Activated naive CD8-positive, alpha-beta T cell treated with anti-CD3 and anti-CD28 coated beads, Interleukin-2, amount 50 U/mL, for 24 hours (primary cell): ENCODE measurements around the gene EEF1AKMT3.
"Not testable (repeated sequence)": the region's sequence is repeated elsewhere in the genome, so short reads cannot be mapped to it uniquely, and the experiment has no call there.

Experiments used
- ATAC-seq: fragments of 150-1000 bp; cut with Tn5 transposase; one replicate; pipeline ENCODE4 v1.10.0; 2021
- DNase-seq: peaks from one replicate; pipeline ENCODE4 v3.0.0; 2021
- H3K27ac Mint-ChIP-seq: one replicate; pipeline ENCODE4 v1.8.0; 2021; ENCODE audit warnings: mild to moderate bottlenecking, mixed read lengths
- H3K27me3 Mint-ChIP-seq: one replicate; pipeline ENCODE4 v1.8.0; 2021; ENCODE audit warnings: mixed read lengths
- H3K36me3 Mint-ChIP-seq: one replicate; pipeline ENCODE4 v1.8.0; 2021; ENCODE audit warnings: low read depth, mixed read lengths
- H3K4me1 Mint-ChIP-seq: one replicate; pipeline ENCODE4 v1.8.0; 2021; ENCODE audit warnings: mixed read lengths
- H3K4me3 Mint-ChIP-seq: one replicate; pipeline ENCODE4 v1.8.0; 2021; ENCODE audit warnings: mild to moderate bottlenecking, moderate library complexity, mixed read lengths
- H3K9me3 Mint-ChIP-seq: one replicate; pipeline ENCODE4 v1.8.0; 2021; ENCODE audit warnings: mixed read lengths

EEF1AKMT3 gene

GRCh38 chr12:57816001-57816854 lies 43.8 kb downstream of the EEF1AKMT3 start:
- no peaks in the 10 kb centered on the region for H3K27me3 Mint-ChIP-seq
- H3K4me1 Mint-ChIP-seq = no peaks in the 10 kb centered on the region
- H3K9me3 Mint-ChIP-seq = no peaks in the 10 kb centered on the region
- ATAC-seq (no peak), DNase-seq (no peak)
- H3K4me3 Mint-ChIP-seq = no peak overlapping the region
- no peaks in the 10 kb centered on the region for H3K36me3 Mint-ChIP-seq
- H3K27ac Mint-ChIP-seq = no peak overlapping the region

GRCh38 chr12:57816855-57817151 lies 44.4 kb downstream of the EEF1AKMT3 start:
- no peak for DNase-seq
- no peak overlapping the region for H3K27ac Mint-ChIP-seq
- H3K27me3 Mint-ChIP-seq = no peaks in the 10 kb centered on the region
- no peak overlapping the region for H3K4me3 Mint-ChIP-seq
- no peaks in the 10 kb centered on the region for H3K36me3 Mint-ChIP-seq
- H3K9me3 Mint-ChIP-seq = no peaks in the 10 kb centered on the region
- ATAC-seq = no peak
- no peaks in the 10 kb centered on the region for H3K4me1 Mint-ChIP-seq

- H3K36me3 Mint-ChIP-seq = no peaks in the 10 kb centered on the region
- H3K4me1 Mint-ChIP-seq = no peaks in the 10 kb centered on the region
- H3K9me3 Mint-ChIP-seq = no peaks in the 10 kb centered on the region
- no peak for ATAC-seq
- H3K27ac Mint-ChIP-seq = no peak overlapping the region
- no peak for DNase-seq
- no peak overlapping the region for H3K4me3 Mint-ChIP-seq
- H3K27me3 Mint-ChIP-seq = no peaks in the 10 kb centered on the region
Observed at GRCh38 chr12:57817261-57817989, 45.0 kb downstream of the EEF1AKMT3 start.

- H3K27ac Mint-ChIP-seq, H3K4me1 Mint-ChIP-seq, H3K4me3 Mint-ChIP-seq, DNase-seq, H3K27me3 Mint-ChIP-seq, H3K36me3 Mint-ChIP-seq, H3K9me3 Mint-ChIP-seq, ATAC-seq: not testable (repeated sequence)
Observed at GRCh38 chr12:57817990-57818331, 45.5 kb downstream of the EEF1AKMT3 start.

- not testable (repeated sequence) for H3K27ac Mint-ChIP-seq, ATAC-seq, H3K4me3 Mint-ChIP-seq, DNase-seq, H3K4me1 Mint-ChIP-seq, H3K27me3 Mint-ChIP-seq, H3K9me3 Mint-ChIP-seq
- peaks cover 11% of the 10 kb centered on the region for H3K36me3 Mint-ChIP-seq
Observed at GRCh38 chr12:57820119-57820518, 47.7 kb downstream of the EEF1AKMT3 start.

GRCh38 chr12:57821015-57821414 lies 48.6 kb downstream of the EEF1AKMT3 start:
- H3K4me1 Mint-ChIP-seq, H3K27me3 Mint-ChIP-seq, H3K9me3 Mint-ChIP-seq, ATAC-seq, H3K4me3 Mint-ChIP-seq, DNase-seq: not testable (repeated sequence)
- Mint-ChIP-seq H3K36me3 (peaks cover 14% of the 10 kb centered on the region), H3K27ac (peak overlapping the region; percentile 42)

GRCh38 chr12:57821474-57822214 lies 49.2 kb downstream of the EEF1AKMT3 start:
- Mint-ChIP-seq H3K4me1 (no peaks in the 10 kb centered on the region), H3K27ac (no peak overlapping the region), H3K9me3 (no peaks in the 10 kb centered on the region), H3K36me3 (peaks cover 14% of the 10 kb centered on the region), H3K27me3 (no peaks in the 10 kb centered on the region), H3K4me3 (no peak overlapping the region)
- no peak for DNase-seq
- ATAC-seq = no peak

- H3K36me3 Mint-ChIP-seq = peaks cover 17% of the 10 kb centered on the region
- no peaks in the 10 kb centered on the region for H3K27me3 Mint-ChIP-seq
- ATAC-seq (no peak), DNase-seq (no peak)
- H3K27ac Mint-ChIP-seq = no peak overlapping the region
- no peaks in the 10 kb centered on the region for H3K4me1 Mint-ChIP-seq
- H3K9me3 Mint-ChIP-seq = no peaks in the 10 kb centered on the region
- no peak overlapping the region for H3K4me3 Mint-ChIP-seq
Observed at GRCh38 chr12:57822392-57823130, 50.1 kb downstream of the EEF1AKMT3 start.

- Mint-ChIP-seq H3K36me3 (peaks cover 17% of the 10 kb centered on the region), H3K27ac (peak overlapping the region; percentile 13), H3K27me3 (no peaks in the 10 kb centered on the region), H3K9me3 (no peaks in the 10 kb centered on the region), H3K4me1 (no peaks in the 10 kb centered on the region), H3K4me3 (no peak overlapping the region)
- DNase-seq = no peak
- no peak for ATAC-seq
Observed at GRCh38 chr12:57823131-57823907, 50.9 kb downstream of the EEF1AKMT3 start.

GRCh38 chr12:57823908-57824640 lies 51.7 kb downstream of the EEF1AKMT3 start:
- no peak overlapping the region for H3K4me3 Mint-ChIP-seq
- peak overlapping the region; percentile 13 for H3K27ac Mint-ChIP-seq
- no peaks in the 10 kb centered on the region for H3K27me3 Mint-ChIP-seq
- H3K36me3 Mint-ChIP-seq = peaks cover 20% of the 10 kb centered on the region
- DNase-seq = no peak
- no peak for ATAC-seq
- no peaks in the 10 kb centered on the region for H3K9me3 Mint-ChIP-seq
- peaks cover 2% of the 10 kb centered on the region for H3K4me1 Mint-ChIP-seq

GRCh38 chr12:57825451-57825850 lies 53.0 kb downstream of the EEF1AKMT3 start:
- ATAC-seq (no peak), DNase-seq (no peak)
- no peaks in the 10 kb centered on the region for H3K9me3 Mint-ChIP-seq
- no peak overlapping the region for H3K4me3 Mint-ChIP-seq
- peaks cover 13% of the 10 kb centered on the region for H3K4me1 Mint-ChIP-seq
- no peaks in the 10 kb centered on the region for H3K27me3 Mint-ChIP-seq
- peaks cover 20% of the 10 kb centered on the region for H3K36me3 Mint-ChIP-seq
- no peak overlapping the region for H3K27ac Mint-ChIP-seq

GRCh38 chr12:57826400-57826799 lies 54.0 kb downstream of the EEF1AKMT3 start:
- no peak for DNase-seq
- H3K9me3 Mint-ChIP-seq = no peaks in the 10 kb centered on the region
- peaks cover 20% of the 10 kb centered on the region for H3K36me3 Mint-ChIP-seq
- peaks cover 18% of the 10 kb centered on the region for H3K4me1 Mint-ChIP-seq
- no peak overlapping the region for H3K4me3 Mint-ChIP-seq
- ATAC-seq = no peak
- H3K27me3 Mint-ChIP-seq = no peaks in the 10 kb centered on the region
- H3K27ac Mint-ChIP-seq = no peak overlapping the region

GRCh38 chr12:57826966-57827365 lies 54.6 kb downstream of the EEF1AKMT3 start:
- Mint-ChIP-seq H3K36me3 (peaks cover 20% of the 10 kb centered on the region), H3K4me3 (no peak overlapping the region), H3K27ac (no peak overlapping the region), H3K9me3 (no peaks in the 10 kb centered on the region), H3K27me3 (no peaks in the 10 kb centered on the region), H3K4me1 (peaks cover 24% of the 10 kb centered on the region)
- ATAC-seq (no peak), DNase-seq (no peak)
